NCI-H460 (cell line): ENCODE results near the gene SGMS1. TPM values are rescaled to one million over a fixed set of nuclear protein-coding genes. Genes with fewer than 3 reads are reported as not detected.
"Not testable (repeated sequence)": the region's sequence is repeated elsewhere in the genome, so short reads cannot be mapped to it uniquely, and the experiment has no call there.

ENCODE experiments used
- DNase-seq: peaks from one replicate; pipeline ENCODE4 v3.0.0-alpha.2; 2016; ENCODE audit warnings: low read depth; ENCODE audit errors: extremely low read depth
- total RNA-seq: library from RNA; depleted of rRNA; stranded (reverse); fragments of >200 nt; shearing (Covaris generic); gene quantifications from 2 replicates; pipeline ENCODE4 v1.2.3, GENCODE V29; 2014

SGMS1 gene
- total RNA-seq, 1 experiment from 2014 or later, result 58.7 TPM

DNA sequence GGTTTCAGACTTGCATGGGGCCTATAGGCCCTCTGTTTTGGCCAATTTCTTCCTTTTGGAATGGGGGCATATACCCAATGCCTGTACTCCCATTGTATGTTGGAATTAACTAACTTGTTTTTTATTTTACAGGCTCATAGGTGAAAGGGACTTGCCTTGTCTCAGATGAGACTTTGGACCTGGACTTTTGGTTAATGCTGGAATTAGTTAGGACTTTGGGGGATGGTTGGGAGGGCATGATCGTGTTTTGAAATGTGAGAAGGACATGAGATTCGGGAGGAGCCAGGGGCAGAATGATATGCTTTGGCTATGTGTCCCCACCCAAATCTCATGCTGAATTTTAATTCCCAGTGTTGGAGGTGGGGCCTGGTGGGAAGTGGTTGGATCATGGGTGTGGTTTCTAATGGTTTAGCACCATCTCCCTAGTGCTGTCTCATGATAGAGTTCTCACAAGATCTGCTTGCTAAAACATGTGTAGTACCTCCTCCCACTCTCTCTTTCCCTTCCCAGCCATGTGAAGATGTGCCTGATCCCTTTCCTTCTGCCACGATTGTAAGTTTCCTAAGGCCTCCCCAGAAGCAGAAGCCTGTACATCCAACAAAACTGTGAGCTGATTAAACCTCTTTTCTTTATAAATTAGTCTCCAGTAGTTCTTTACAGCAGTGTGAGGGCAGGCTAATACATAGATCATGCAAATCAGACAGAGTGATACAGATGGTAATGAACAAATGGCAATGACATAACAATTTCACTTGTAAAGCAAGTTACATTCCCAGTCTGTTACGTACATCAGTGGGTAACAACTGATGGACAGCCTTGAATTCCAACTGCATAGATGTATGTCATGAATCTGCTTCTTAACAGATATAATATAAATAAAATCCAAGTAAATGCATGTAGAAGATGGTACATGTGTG lies 146.2 kb downstream of the SGMS1 start:
- DNase-seq, result no peak

DNA sequence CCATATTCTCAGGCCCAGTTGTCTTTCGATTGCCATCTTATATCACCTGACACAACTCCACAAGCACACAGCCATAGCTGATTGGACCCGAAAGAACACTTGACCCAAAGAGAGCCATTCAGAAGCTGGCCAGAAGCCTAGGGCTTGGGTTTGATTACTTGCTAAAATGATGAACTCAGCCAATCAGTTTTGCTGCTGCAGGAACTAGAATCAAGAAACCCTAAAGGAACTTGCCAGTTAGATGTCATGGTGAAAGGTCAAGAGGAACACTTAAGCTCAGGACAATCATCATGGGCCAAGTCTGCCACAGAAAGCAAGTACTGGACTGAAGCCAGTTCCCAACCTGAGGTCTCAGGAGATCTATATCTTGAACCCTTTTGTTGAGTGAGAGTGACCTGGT lies 150.0 kb downstream of the SGMS1 start:
- no peak for DNase-seq

DNA sequence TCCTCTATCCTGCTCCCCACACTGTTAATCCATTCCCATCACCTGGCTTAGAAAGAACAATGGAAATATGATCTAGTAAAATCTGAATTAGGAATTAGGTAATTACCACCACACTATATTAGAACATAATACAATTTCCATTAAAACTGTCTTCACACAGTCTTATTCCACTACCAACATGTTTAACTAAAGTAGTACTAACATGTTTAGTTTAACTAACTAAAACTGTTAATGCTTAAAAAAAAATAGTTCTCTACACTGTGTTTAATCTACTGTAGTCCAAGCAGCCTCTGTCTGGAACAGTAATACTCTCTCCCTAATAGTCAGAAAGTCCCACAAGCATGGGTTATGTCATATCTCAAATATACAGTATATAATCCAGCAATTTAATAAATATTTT lies 150.8 kb downstream of the SGMS1 start:
- no peak for DNase-seq

DNA sequence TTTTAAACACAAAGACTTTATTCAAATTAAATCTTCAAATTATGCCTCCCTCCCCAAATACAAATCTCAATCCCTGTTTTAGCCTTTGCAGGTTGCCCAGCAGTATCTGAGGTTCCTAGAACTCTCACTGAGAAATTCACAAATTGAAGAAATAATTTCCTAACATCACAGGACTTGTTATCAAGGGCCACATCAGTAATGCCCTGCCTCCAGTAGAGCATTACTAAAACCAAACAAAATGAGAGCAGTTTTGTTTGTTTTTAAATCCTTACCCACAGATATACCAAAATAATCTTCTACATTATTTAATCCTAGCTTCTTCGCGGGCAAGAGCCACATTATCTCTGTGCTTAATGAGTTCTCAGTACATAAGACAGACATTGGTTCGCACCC lies 152.2 kb downstream of the SGMS1 start:
- no peak for DNase-seq

DNA sequence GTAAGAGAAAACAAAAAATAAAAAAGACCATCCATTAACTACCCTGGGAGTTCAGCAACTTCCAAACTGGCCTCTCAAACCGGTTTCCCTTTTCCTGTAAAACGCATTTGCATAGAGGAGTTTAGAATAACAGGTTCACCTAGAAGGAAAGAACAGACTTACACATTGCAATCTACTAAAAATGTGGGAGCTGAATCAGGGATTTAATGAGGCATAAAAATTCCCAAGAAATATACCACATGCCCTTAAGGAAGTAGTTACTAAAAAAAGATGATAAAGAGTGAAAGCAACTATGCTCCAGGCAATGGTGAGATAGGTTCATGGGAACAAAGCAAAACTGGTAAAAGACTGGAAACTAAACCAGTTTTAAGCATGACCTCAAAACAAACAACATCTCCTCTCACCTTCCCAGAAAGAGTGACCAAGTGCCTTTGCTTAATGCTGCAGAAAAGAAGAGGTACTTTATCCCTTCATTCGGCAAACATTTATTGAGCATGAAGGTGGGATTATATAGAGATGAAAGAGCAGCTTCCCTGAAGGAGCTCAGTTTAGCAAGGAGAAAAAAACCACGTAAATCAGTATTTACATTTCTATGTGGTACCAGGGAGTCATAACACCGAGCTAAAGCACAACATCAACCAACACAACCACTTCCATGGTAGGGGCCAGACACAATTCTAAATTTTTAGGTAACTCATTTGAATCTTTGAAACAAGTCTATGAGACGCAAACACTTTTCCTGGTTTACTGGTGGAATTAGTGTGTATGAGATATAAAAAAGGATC lies 152.8 kb downstream of the SGMS1 start:
- DNase-seq, result no peak

DNA sequence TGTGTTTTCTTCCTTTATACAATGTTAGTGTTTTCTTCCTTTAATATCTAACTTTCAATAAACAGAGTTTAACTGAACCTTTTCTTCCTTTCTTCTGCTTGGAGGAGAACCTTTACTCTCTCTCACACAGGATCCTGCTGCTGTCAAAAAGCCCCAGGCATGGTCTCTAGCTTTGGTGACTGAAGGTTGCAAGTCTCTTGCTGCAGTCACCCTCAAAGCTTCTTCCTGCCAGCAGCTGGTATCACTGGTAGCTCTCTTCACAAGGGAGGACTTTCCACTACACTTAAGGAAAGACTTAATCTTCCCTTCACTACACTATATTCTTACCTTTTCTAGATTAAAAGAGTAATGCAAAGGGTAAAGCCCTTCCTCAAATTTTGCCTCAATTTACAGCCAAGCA lies 153.4 kb downstream of the SGMS1 start:
- DNase-seq, result no peak

DNA sequence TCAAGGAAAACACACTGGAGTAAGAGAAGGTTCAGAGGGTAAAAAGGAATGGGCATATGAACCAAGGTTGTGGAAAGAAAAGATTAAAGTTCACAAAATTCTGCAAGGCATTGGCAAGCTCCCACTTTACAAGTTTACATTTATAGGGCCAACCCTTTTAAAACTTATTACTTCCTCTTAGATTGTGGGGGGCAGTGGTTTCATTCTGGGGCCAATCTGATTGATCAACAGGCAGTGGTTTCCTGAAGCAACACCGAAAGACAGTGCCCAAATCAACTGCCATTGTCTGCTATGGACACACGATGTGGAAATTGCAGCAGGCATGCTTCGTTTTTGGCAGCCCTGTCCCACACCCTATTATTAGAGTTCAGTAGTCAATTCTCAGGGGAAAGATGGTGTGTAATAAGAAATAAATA lies 154.0 kb downstream of the SGMS1 start:
- DNase-seq, result no peak

DNA sequence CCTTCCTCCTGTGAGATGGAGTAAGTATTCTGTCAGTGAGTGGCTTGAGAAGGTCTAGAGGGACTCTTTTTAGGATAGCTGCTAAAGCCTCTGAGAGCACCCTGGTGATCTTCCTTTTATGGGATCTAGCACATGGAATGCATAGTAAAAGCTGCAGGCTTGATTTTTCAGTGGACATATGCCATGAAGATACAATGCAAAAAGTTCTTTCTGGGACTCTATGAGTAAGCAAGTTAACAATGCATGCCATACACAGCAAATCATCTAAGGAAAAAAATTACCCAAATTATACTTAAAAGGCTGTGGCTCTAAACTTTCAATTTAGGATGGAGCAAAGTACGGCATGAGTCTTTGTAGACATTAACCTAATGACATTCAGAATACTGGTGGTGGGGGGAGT lies 154.5 kb downstream of the SGMS1 start:
- no peak for DNase-seq

DNA sequence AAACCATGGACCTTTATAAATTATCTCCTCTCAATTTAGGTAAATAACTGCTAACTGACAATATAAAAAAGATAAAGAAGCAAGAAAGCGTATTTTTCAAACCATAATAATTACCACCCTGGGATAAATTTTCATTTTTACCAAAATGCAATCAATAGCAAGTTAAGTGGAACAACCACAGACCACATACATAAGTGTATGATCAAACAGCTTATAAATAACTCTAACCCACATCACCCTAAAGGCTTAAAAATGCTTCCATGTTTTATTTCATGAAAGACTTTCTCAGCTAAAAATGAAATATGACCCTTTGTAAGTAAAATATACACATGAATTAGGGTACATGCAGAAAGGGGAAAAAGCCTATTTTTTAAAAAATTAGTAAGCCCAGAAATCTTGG lies 156.5 kb downstream of the SGMS1 start:
- DNase-seq, result no peak

DNA sequence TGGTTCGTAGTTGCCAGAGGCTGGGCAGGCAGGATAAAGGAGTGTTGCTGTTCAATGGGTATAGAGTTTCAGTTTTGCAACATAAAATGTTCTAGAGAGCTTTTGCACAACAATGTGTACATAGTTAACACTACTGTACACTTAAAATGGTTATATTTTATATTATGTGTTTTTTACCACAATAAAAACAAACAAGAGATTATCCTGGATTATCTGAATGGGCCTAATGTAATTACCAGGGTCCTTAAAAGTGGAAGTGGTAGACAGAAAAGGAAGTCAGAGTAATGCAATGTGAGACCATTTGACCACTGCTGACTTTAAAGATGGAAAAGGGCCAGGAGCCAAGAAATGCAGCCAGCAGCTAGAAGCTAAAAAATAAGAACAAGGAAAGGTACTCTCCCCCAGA lies 159.7 kb downstream of the SGMS1 start:
- DNase-seq, result no peak

DNA sequence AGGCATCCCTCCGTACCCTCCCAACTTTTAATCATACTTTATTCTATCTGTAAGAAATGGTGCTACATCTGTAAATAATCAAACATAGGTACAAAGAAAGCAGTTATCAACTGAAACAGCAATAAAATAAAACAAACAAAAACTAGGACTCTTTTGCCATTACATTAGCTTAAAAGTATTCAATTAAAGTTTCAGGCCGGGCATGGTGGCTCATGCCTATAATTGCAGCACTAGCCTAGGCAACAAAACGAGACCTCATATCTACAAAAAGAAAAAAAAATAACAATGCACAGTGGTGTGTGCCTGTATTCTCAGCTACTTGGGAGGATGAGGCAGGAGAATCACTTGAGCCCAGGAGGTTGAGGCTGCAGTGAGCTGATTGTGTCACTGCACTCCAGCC lies 161.9 kb downstream of the SGMS1 start:
- DNase-seq, result no peak

DNA sequence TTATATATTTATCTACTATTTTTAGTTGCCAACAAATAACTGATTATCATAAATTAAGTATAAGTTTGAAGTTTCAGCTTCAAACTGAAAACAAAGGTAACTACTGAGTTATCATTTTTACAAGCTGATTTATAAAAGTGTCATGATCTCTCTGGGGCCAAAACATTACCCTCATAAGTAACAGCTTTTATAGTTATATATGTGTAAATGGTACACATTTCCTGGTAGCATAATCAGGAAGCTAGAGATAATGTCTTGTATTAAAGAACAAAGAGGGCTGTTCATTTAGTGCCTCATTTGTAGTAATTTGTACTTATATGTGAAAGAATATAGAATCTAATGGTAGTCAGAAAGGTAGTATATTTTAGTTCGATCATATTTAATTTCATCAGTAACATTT lies 162.6 kb downstream of the SGMS1 start:
- no peak for DNase-seq

DNA sequence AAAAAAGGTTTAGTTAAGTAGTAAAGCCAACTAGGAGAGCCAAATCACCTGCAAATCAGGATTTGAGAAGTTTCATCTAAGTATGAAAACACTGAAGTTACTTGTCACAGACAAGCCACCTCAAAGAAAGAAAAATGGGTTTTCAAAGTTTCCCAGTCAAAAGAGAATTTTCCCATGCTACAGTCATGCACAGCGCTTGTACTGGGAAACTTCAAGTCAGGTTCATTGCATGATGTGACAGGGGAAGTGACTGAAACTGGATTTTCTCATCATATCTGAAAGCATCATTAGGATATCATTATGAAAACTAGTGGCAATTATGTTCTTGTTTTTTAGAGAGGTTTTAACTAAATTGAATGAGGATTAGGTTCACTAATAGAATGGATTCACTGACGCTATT lies 167.0 kb downstream of the SGMS1 start:
- no peak for DNase-seq

DNA sequence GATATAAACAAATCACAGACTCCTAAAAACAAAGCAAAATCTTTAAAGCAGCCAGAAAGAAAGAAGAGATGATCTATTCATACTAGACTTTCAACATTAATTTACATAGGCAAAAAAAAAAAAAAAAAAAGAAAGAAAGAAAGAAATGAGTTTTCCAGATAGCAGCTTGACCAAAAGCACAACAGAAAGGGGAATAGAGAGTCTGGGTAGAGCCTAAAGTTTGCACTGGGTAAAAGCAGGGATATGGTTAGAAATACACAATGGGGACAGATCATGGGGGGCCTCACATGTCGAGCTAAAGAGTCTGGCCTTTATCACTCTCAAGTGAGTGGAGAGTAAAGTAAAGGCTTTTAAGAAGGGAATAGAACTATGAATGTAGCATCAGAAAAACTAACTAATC lies 169.8 kb downstream of the SGMS1 start:
- DNase-seq, result no peak

DNA sequence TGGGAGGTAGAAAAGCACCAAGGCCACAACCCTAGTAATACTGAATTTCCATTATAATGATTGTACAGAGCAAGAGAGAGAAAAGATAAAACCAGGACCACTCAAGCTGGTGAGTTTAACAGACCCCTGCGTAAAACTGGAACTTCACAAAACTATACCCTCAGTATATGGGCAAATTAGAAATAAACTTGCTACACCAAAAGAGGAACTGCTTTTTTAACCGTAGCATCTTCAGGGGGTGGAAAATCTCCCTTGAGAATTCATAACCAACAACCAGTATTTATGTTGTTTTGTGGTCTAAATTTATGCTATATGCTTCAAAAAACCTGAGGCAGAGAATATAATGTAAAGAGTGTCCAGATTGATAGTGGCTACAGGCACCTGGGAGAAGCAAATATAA lies 171.2 kb downstream of the SGMS1 start:
- DNase-seq, result no peak

DNA sequence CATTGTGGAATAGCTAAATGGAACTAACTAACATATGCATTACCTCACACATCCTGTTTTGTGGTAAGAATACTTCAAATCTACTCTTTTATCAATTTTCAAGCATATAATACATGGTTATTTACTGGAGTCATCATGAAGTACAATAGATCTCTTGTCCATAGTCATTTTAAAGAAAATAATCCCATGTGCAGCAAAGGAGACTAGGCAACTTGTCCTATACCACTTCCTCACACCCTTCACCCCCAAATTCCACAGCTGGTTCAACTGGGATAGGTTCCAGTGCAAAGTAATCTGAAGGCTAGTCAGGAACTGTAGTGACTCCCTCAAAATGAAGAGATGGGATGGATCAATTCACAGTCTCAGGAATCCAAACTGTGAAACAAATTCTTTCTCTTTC lies 176.1 kb downstream of the SGMS1 start:
- no peak for DNase-seq

DNA sequence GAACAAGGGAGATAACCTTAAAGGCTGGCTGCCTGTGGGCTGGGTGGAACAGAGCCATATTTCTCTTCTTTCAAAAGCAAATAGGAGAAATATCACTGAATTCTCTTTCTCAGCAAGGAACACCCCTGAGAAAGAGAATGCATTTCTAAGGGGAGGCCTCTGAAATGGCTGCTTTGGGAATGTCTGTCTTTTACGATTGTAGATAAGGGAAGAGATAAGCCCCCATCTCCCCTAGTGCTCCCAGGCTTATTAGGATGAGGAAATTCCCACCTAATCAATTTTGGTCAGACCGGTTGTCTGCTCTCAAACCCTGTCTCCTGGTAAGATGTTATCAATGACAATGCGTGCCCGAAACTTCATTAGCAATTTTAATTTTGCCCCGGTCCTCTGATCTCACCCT lies 178.0 kb downstream of the SGMS1 start:
- not testable (repeated sequence) for DNase-seq

DNA sequence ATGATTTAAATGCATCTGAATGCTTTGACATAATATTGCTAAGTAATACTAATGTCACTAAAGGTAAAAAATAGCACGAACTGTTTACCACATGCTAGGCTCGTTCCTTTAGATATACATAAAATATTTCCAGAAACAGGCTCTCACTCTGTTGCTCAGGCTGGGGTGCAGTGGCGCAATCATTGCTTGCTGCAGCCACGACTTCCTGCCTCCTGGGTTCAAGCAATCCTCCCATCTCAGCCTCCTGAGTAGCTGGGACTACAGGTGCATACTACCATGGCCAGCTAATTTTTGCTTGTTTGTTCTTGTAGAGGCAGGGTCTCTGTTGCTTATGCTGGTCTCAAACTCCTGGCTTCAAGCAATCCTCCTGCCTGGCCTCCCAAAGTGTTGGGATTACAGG lies 183.3 kb downstream of the SGMS1 start:
- DNase-seq, result no peak

DNA sequence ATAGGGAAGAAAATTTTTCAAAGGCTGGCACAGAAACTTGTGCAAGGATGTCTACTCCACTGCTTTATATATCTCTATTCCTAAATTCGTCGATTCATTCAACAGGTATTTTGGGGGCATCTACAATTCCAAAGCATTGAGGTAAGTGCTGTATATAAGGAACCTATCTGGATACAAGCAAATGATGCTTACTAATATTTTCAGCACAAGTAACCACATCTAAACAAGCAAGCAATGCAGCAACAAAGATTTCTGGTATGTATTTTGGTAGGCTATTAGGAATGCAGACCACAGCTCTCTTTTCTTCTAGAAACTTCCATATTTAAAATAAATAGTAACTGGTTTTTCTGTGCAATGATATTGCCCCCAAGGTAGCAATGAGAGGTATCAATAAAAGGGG lies 183.9 kb downstream of the SGMS1 start:
- no peak for DNase-seq

DNA sequence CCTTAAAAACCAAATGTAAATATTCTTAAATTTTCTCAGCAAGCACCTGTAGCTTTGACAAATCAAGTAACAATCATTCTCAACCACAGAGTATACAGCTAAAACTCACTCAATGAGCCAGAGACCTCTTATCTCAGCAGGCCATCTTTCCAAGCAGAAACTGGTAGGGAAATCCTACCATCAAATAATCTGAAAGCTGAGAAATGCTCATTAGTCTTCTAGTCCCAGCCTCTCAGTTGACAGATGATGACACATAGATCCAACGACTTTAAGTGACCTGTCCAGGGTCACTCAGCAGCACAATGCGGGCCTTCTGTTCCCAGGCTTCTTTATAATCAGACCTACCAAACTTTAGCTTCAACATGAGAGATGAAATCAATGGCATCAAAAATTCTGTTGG lies 184.6 kb downstream of the SGMS1 start:
- no peak for DNase-seq

DNA sequence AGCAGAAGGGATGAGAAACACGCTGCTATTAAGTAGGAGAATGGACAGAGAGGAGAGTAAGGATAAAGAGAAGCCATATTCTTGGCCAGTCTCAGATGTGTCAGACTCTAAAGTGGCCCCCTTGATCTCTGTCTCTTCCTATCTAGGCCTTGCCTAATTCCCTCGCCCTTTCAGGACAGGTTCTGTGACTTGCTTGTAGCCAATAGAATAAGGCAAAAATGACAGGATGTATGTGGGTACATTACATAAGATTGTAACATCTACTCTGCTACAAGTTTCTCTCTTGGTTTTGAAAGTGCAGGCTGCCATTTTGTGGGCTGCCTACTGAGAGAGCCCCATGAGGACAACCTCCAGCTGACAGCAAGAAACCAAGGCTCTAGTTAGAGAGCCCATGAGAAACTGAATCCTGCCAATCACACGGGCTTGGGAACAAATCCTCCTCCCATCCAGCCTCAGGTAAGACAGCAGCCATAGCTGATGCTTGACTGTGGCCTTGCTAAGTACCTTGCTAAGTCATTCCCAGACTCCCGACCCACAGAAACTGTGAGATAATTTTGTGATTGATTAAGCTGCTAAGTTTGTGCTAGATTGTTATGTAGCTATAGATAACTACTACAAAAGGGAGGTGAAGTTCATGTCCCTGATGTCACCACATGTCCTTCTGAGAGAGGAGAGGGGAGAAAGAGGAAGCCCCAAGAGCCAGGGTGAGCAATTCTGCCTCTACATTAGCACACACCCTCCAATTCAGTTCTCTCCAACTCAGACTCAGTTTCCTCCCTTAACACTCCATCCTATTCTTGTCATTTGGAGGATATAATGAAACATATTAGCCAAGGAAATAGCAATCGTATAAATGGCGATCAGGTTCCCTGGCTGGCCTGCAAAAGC lies 185.5 kb downstream of the SGMS1 start:
- no peak for DNase-seq
